ENCODE measurements around the gene SH2D5.
A peak's percentile ranks its signal among the peaks of the same experiment; 100 is the strongest.

The SH2D5 gene

GRCh38 chr1:20732588-20733359 is at the start of gene SH2D5:
Gene SH2D5 (minus strand): TSS chr1:20732703. CDS start chr1:20728044, 4,659 bp downstream.
- DNase-seq, result peak; percentile 86

DNA sequence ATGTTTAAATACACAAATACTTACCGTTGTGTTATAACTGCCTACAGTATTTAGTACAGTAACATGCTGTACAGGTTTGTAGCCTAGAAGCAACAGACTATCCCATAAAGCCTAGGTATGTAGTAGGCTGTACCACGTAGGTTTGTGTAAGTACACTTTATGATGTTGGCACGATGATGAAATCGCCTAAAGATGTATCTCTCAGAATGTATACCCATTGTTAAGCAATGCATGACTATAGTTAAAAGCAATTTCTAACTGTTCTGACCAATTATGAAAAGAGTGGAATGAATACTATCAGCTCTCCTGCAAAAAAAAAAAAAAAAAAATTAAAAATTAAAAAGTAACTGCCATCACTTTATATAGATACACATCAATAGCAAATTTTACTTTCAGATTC is 43.2 kb upstream of the SH2D5 start:
- no peak for DNase-seq

GRCh38 chr1:20771780-20772179 is 39.3 kb upstream of the SH2D5 start:
- no peak for DNase-seq

DNA sequence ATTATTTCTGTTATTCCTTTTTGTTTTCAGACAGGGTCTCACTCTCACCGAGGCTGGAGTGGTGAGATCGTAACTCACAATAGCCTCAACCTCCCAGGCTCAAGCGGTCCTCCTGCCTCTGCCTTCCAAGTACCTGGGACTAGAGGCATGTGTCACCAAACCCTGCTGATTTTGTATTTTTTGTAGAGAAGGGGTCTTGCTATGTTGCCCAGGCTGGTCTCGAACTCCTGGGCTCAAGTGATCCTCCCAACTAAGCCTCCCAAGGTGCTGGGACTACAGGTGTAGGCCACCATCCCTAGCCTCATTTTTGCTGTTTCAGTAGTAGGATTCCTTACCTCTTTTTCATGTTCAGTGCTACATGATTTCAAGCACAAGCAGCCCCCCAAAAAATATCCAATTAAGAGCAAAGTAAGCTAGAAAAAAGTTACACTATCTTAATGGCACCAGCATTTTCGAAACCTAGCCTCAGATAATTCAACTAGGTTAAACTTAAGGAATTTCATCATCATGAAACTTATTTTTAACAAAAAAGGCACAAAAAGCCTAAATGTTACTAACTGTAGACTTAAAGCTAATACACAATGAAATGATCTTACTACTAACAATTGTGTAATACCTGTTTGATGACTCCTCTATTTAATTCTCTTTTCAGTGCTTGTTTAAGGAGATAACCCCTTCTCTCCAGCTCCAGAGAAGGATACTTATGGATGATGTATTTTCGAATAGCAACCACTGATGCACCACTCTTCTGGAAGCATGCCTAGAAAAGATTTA is 38.0 kb upstream of the SH2D5 start:
- no peak for DNase-seq

DNA sequence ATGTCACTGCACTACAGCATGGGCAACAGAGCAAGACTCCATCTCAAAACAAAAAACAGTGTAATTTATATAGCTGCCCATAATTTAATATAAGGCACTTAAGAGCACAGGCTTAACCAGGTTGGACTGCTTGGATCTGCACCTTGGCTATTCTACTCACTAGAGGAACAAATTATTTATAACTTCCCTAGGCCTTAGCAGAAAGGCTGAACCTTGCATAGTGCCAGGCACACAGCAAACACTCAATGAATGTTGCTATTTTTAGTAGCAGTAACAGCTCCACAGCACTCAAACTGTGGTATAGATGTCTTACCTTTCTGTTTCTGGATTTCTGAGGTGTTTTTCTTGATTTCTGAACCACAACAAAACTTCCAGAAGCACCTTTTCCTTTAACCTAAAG is 34.8 kb upstream of the SH2D5 start:
- no peak for DNase-seq

GRCh38 chr1:20763417-20763816 is 30.9 kb upstream of the SH2D5 start:
- no peak for DNase-seq

GRCh38 chr1:20760322-20760721 is 27.8 kb upstream of the SH2D5 start:
- DNase-seq, result no peak

GRCh38 chr1:20753589-20753988 is 21.1 kb upstream of the SH2D5 start:
- DNase-seq, result no peak

DNA sequence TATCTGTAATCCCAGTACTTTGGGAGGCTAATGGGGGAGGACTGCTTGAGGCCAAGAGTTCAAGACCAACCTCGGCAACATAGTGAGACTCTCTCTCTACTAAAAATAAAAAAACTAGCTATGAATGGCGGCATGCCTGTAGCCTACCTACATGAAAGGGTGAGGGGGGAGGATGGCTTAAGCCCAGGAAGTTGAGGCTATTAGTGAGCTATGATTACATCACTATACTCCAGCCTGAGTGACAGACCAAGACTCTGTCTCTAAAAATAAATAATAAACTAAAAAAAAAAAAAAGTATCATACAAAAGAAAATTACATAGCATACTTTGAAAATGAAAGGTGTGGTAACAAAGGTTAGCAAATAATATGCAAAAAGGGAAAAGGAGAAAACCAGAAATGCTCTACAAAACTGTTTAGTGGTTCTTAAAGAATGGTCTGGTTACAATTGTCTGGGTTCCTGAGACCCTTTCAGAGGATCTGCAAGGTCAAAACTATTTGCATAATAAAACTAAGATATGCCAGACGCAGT is 19.0 kb upstream of the SH2D5 start:
- no peak for DNase-seq

- DNase-seq, result no peak
Observed at GRCh38 chr1:20742671-20743070, 10.2 kb upstream of the SH2D5 start.

- DNase-seq, result no peak
Observed at GRCh38 chr1:20740781-20741180, 8.3 kb upstream of the SH2D5 start.

DNA sequence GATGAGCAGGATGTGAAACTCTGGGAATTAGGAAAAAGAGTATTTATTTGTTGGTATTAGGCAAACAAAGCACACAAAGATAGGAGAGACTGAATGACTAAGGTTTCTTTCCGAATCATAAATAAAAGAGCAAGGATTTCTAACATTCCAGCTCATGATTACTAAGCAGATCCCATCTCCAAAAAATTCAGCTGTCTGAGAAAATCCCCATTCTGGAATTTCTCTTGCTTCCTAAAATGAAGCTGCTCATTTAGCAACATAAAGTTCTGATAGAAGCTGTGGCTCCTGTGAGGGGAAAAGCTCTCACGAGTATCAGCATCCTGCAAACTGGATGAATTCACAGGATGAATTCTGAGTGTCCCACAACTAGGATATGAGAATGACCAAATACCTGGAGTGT is 6.7 kb upstream of the SH2D5 start:
- DNase-seq, result no peak

- no peak for DNase-seq
Observed at GRCh38 chr1:20735581-20736111, 3.1 kb upstream of the SH2D5 start.

GRCh38 chr1:20733360-20733975 is 965 bp upstream of the SH2D5 start:
- DNase-seq, result no peak

- DNase-seq, result peak; percentile 36
Observed at GRCh38 chr1:20732071-20732587, 374 bp downstream of the SH2D5 start.

DNA sequence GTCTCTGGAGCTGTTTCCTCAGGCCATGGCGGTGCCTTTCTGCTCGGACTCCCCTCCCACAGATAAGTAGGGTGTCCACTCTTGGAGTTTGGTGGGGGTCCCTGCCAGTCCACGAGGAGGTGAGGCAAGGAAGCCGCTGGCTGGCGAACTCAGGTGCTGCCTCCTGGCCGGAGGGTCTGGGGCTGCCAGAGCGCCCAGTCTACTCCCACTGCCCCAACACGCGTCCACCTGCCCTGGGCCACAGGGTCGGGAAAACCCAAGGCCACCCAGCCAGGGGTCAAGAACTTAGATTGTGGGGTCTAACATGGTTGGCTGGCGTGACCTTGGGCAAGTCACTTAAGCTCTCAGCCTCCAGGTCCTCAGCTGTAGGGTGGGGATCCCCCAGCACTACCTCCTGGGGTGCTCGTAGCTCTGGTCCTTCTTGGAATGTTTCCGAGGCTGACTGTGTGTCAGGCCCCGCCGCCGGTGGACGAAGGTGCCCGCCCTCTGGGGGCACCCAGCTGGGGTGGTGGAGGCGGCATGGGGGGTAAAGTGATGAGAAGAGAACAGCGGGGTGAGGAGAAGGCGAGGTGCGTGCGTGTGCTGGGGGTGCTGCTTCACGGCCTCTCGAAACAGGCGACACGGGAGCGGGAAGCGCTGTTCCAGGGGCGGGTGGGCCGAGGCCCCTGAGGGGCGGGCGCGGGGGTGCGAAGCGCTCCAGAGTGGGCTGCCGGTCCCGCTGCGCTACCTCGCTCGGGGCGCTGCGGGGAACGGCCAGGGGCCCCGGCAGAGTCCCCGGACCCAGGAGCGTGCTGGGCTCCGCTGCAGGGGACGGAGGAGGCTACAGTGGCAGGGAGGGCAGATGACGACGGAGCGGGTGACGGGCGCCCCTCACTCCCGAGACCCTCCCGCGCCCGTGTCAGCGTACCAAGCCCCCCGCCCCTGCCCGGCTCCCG is 1.2 kb downstream of the SH2D5 start:
- DNase-seq, result no peak

DNA sequence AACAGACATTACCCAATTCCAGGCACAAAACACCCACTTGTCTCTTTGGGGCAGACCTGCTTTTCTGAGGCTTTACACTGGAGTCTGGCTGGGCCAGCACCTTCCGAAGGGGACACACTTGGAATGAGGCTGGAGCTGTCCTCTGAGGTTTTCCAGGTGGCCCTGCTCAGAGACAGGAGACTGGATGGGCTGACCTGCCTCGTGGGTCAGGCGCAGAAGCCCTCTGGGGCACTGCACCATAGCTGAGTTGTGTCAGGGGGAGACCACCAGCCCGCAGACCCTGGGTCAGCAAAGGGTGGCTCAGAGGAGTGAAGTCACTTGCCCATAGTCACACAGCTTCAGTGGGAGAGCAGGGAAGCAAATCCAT is 1.8 kb downstream of the SH2D5 start:
- no peak for DNase-seq

DNA sequence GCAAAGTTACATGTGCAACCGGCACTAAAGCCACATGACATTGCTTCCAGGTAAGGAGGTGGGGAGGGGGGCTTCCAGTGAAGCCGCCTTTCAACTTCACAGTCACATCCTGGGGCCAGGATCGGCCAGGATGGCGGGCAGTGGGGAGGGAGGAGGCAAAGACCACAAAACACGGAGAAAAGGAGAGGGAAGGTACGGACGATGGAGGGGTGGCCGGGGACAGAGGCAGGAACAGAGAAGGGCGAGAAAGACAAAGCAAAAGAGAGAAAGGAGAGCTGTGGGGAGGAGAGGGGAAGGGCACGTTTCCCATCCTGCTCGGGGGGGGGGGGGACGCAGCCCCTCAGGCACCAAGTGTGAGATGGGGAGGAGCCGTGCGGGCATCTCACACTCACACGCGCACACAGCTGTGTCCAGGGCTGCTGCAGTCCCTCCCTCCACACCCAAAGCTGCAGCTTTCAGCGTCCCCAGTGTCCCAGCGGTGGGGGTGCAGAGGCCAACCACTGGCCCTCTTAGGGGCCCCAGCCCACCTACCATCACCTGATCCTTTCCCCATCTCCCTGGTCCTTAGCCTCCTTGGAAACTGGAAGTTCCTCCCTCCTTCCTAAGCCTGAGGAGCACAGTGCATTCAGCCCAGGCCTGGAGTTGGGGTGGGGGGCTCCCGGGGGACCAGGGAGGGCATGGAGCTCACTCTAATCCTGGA is 2.4 kb downstream of the SH2D5 start:
- no peak for DNase-seq

DNA sequence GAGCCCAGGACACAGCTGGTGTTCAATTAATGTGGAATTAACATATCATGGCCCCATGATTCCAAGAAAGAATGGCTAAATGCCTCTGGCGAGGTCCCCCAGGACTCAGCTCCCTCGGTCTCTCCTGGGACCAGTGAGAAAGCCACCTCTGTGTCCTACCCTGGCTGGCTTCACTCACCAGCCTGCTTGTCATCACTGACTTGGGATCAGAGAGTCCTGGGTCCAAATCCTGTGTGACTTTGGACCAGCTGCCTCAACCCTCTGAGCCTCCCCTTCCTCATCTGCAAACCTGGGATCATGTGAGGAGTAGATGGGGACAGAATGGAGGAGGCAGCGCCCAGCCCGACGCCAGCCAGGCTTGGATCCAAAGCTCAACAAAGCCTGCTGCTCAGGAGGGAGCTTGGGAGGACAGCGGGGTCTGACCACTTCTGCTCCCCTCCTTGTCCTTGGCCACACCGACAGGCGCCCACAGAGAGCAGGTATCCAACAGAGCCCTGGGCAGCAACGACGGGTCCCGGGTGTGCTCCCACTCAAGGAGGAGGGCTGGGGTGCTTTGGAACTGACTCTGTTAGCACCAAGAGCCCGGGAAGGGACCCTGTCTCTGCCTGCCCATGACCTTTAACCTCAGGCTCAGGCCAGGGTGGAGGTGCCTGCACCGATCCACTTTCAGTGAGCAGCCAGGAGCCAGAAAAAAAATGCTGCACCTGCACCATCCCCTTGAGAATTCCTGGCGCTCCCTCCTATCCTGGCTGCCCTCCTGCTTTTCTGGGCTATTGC is 3.2 kb downstream of the SH2D5 start:
- no peak for DNase-seq

- no peak for DNase-seq
Observed at GRCh38 chr1:20728371-20729154, 3.9 kb downstream of the SH2D5 start.
